ENCODE results near the gene SRSF5. TPM values are rescaled to one million over a fixed set of nuclear protein-coding genes. Genes with fewer than 3 reads are reported as not detected.
A peak's percentile ranks its signal among the peaks of the same experiment; 100 is the strongest.

The SRSF5 gene
- total and polyA plus RNA-seq, 2 of the 8 experiments (the other 6 are each of a cell fraction or from before 2014, with no cell fraction given) = 101 to 238 TPM

DNA sequence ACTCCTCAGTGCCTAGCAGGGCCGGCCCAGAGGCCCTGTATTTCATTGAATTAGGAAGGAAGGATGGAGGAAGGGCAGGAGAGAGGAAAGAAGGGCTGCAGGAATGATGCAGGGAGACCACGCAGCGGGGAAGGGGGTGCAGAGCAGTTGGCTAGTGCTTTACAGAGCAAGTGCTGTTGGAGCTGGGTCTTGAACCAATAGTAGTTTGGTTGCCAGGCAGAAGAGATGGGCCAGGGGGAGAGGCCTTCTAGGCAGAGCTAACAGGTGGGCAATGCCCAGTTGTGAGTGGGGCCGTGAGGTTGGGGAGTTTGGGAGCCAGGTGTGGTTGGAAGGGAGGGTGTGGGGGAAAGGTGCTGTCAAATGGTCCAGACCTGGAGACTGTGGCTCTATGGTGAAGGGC, 39.1 kb upstream of the SRSF5 start:
- POLR2A ChIA-PET (ENCODE audit: partially characterized antibody) = interaction anchor here (0.9 to 1.5 kb wide), 2 partner anchors 15 to 40 kb away, joined by 3 read pairs; no protein-coding TSS in a partner anchor
- 96% methylated on average over 4 of the region's 4 CpGs; no CpG with 5 or more reads in 1 of the 2 experiments for WGBS, 2 experiments (ENCODE audit: extremely low coverage in 1 of 2, insufficient coverage in 1 of 2, insufficient read length in 1 of 2, insufficient replicate concordance in 2 of 2, low coverage in 1 of 2, low lambda C conversion rate in 2 of 2, missing lambda C conversion rate in 1 of 2)

More for the DNA sequence above, 39.1 kb upstream of the SRSF5 start:
- H2AFZ ChIP-seq (ENCODE audit: low read length) = peak overlapping the region; percentile 88; the same call in 1 of the 2 replicates
- no peaks in the 10 kb centered on the region for H3K9me3 ChIP-seq (ENCODE audit: insufficient read depth in 2 of 2, low read depth in 1 of 2, low read length in 1 of 2)
- no peaks in the 10 kb centered on the region; a peak in 3 of 7 replicates for H3K4me1 ChIP-seq (replicated peaks in 1 of 4; ENCODE audit: control insufficient read depth in 3 of 4, insufficient read depth in 4 of 4, low read length in 3 of 4)
- H3K18ac ChIP-seq (ENCODE audit: extremely low read depth, low read length) = no peak overlapping the region
- CTCF ChIA-PET (ENCODE audit: partially characterized antibody) = interaction anchor here (0.5 to 4.2 kb wide), 28 partner anchors 10 to 196 kb away, joined by 3 to 47 read pairs (median 5); partner anchors contain the start of genes SRSF5 and SUSD6
- H3K79me2 ChIP-seq (ENCODE audit: control insufficient read depth in 1 of 2, insufficient read depth in 2 of 2, low read length in 2 of 2) = no peaks in the 10 kb centered on the region
- no peak overlapping the region for H2BK120ac ChIP-seq (replicated peaks; ENCODE audit: low read depth, low read length)
- no peak overlapping the region for H2BK5ac ChIP-seq (ENCODE audit: low read depth, low read length)
- no peak overlapping the region for H3K14ac ChIP-seq (ENCODE audit: insufficient read length)
- H3K56ac ChIP-seq (replicated peaks; ENCODE audit: insufficient read length, low read depth, low read length) = no peak overlapping the region
- no peak for FAIRE-seq
- H4K91ac ChIP-seq (replicated peaks; ENCODE audit: insufficient read length, low read length) = no peak overlapping the region
- no peaks in the 10 kb centered on the region for H3K79me1 ChIP-seq (ENCODE audit: low read depth, low read length)
- no peak overlapping the region for H3K23ac ChIP-seq (ENCODE audit: insufficient read length)
- no peak overlapping the region for H4K5ac ChIP-seq (ENCODE audit: insufficient read length, low read depth, low read length)
- H3K36me3 ChIP-seq (ENCODE audit: control insufficient read depth in 2 of 4, insufficient read depth in 4 of 4, low read length in 3 of 4) = no peaks in the 10 kb centered on the region
- DNase-seq (ENCODE audit: low read depth in 1 of 2, low spot score in 2 of 2) = no peak
- H2BK20ac ChIP-seq (ENCODE audit: low read length) = no peak overlapping the region
- H3K9ac ChIP-seq (replicated peaks in 1 of 4; ENCODE audit: extremely low read depth in 1 of 4, low read depth in 3 of 4, low read length in 3 of 4) = no peak overlapping the region
- H3K4me2 ChIP-seq (ENCODE audit: insufficient read depth in 1 of 2, low read depth in 2 of 2, low read length in 2 of 2) = no peak overlapping the region
- peak overlapping the region; percentile 41; the same call in 1 of the 2 replicates for H4K8ac ChIP-seq (ENCODE audit: extremely low read depth, insufficient read depth, low read length)
- TF ChIP-seq EP300 (IDR thresholded peaks at IDR 0.05; ENCODE audit: borderline replicate concordance in 1 of 2, low read depth in 2 of 2, low read length in 2 of 2) (no peak), RFX5 (IDR thresholded peaks at IDR 0.05; ENCODE audit: borderline replicate concordance, low read depth, low read length) (peak; percentile 42; the same call in 1 of the 2 replicates), RBBP5 (IDR thresholded peaks at IDR 0.05; ENCODE audit: borderline replicate concordance, low read depth, low read length) (no peak)
- no peaks in the 10 kb centered on the region for H4K20me1 ChIP-seq (replicated peaks in 1 of 2; ENCODE audit: control insufficient read depth in 1 of 2, insufficient read depth in 2 of 2, low read length in 2 of 2)
- 0 out of 2 replicates have a peak overlapping the region, but pooled peaks have one; percentile 27 for H2BK12ac ChIP-seq (ENCODE audit: low read depth, low read length)
- no peak overlapping the region for H3K27ac ChIP-seq (ENCODE audit: low read depth, low read length)
- no peak overlapping the region for H2BK15ac ChIP-seq (ENCODE audit: low read length)
- no peak overlapping the region for H3K4me3 ChIP-seq (ENCODE audit: extremely low read depth in 1 of 4, insufficient read depth in 2 of 4, low read depth in 3 of 4, low read length in 4 of 4)
- no peak overlapping the region for H3K4ac ChIP-seq (replicated peaks; ENCODE audit: insufficient read length, low read depth, low read length)
- H2AK5ac ChIP-seq (ENCODE audit: low read depth, low read length) = no peak overlapping the region
- H3K27me3 ChIP-seq (replicated peaks in 1 of 4; ENCODE audit: control insufficient read depth in 3 of 4, extremely low read depth in 1 of 4, insufficient read depth in 3 of 4, low read length in 3 of 4) = peaks cover 0 to 11% (median 9%) of the 10 kb centered on the region in 4 experiments; a peak in 5 of 7 replicates
- peaks cover 3% of the 10 kb centered on the region; the same call in 1 of the 2 replicates for H3K23me2 ChIP-seq (ENCODE audit: low read depth, low read length)

Data from H1 (cell line).